Measurements from ENCODE around the gene PCSK5. TPM values are rescaled to one million over a fixed set of nuclear protein-coding genes. Genes with fewer than 3 reads are reported as not detected.

Gene PCSK5
- polyA plus RNA-seq, 1 donor (not counting 4 experiments of a cell fraction or from before 2014, with no cell fraction given): 1.9 TPM

- H3K9ac ChIP-seq (ENCODE audit: control insufficient read depth, extremely low read depth, insufficient read depth, low read length): no peak overlapping the region
- H3K36me3 ChIP-seq (ENCODE audit: control insufficient read depth in 2 of 2, extremely low read depth in 1 of 2, insufficient read depth in 2 of 2, low read length in 2 of 2): no peaks in the 10 kb centered on the region
- H3K4me3 ChIP-seq (ENCODE audit: control insufficient read depth in 2 of 3, extremely low read depth in 1 of 3, insufficient read depth in 2 of 3, low read depth in 1 of 3, low read length in 3 of 3): no peak overlapping the region
- H3K9me3 ChIP-seq (ENCODE audit: control insufficient read depth, low read depth, low read length): no peaks in the 10 kb centered on the region
- FAIRE-seq (no peak), DNase-seq (ENCODE audit: low read depth, low spot score) (no peak)
- no peaks in the 10 kb centered on the region for H3K9me1 ChIP-seq (ENCODE audit: control insufficient read depth, extremely low read depth, insufficient read depth, low read length)
- no peak overlapping the region for H3K27ac ChIP-seq (ENCODE audit: control insufficient read depth, insufficient read depth, low read length)
- no peaks in the 10 kb centered on the region for H4K20me1 ChIP-seq (ENCODE audit: control insufficient read depth, extremely low read depth, insufficient read depth, low read length)
- no peak overlapping the region for H2AFZ ChIP-seq (ENCODE audit: control insufficient read depth, low read length)
- H3K27me3 ChIP-seq (ENCODE audit: control insufficient read depth, extremely low read depth, insufficient read depth, low read length): no peaks in the 10 kb centered on the region
- dilution Hi-C loops (cut with MboI; ENCODE audit: extremely low pct_ligation_motif_present, low sequenced_read_pairs): no loop called here
- no peak for TF ChIP-seq CTCF (optimal IDR thresholded peaks at IDR 0.05 in 1 of 3, IDR thresholded peaks at IDR 0.05 in 1 of 3, conservative IDR thresholded peaks at IDR 0.05 in 1 of 3; ENCODE audit: extremely low read depth in 1 of 3, insufficient read depth in 2 of 3, low read length in 3 of 3)
- TF ChIP-seq EZH2 (IDR thresholded peaks at IDR 0.05; ENCODE audit: low read length): no peak
- no peaks in the 10 kb centered on the region for H3K4me1 ChIP-seq (ENCODE audit: control insufficient read depth, extremely low read depth, insufficient read depth, low read length)
- no peak overlapping the region for H3K4me2 ChIP-seq (ENCODE audit: control insufficient read depth, extremely low read depth, insufficient read depth, low read depth, low read length)
- no peaks in the 10 kb centered on the region for H3K79me2 ChIP-seq (ENCODE audit: control insufficient read depth, insufficient read depth, low read length)
These were observed 146.3 kb downstream of the PCSK5 start for GRCh38 chr9:76036762-76037161.

GRCh38 chr9:76037587-76038225, 147.2 kb downstream of the PCSK5 start:
- no peak for DNase-seq (ENCODE audit: low read depth, low spot score)
- no peak for FAIRE-seq
- no peaks in the 10 kb centered on the region for H3K27me3 ChIP-seq (ENCODE audit: control insufficient read depth, extremely low read depth, insufficient read depth, low read length)
- H3K4me2 ChIP-seq (ENCODE audit: control insufficient read depth, extremely low read depth, insufficient read depth, low read depth, low read length): no peak overlapping the region
- H3K4me3 ChIP-seq (ENCODE audit: control insufficient read depth in 2 of 3, extremely low read depth in 1 of 3, insufficient read depth in 2 of 3, low read depth in 1 of 3, low read length in 3 of 3): no peak overlapping the region
- dilution Hi-C loops (cut with MboI; ENCODE audit: extremely low pct_ligation_motif_present, low sequenced_read_pairs): no loop called here
- H3K36me3 ChIP-seq (ENCODE audit: control insufficient read depth in 2 of 2, extremely low read depth in 1 of 2, insufficient read depth in 2 of 2, low read length in 2 of 2): no peaks in the 10 kb centered on the region
- no peaks in the 10 kb centered on the region for H3K4me1 ChIP-seq (ENCODE audit: control insufficient read depth, extremely low read depth, insufficient read depth, low read length)
- H3K9ac ChIP-seq (ENCODE audit: control insufficient read depth, extremely low read depth, insufficient read depth, low read length): no peak overlapping the region
- no peak overlapping the region for H2AFZ ChIP-seq (ENCODE audit: control insufficient read depth, low read length)
- TF ChIP-seq CTCF (optimal IDR thresholded peaks at IDR 0.05 in 1 of 3, IDR thresholded peaks at IDR 0.05 in 1 of 3, conservative IDR thresholded peaks at IDR 0.05 in 1 of 3; ENCODE audit: extremely low read depth in 1 of 3, insufficient read depth in 2 of 3, low read length in 3 of 3) (no peak), EZH2 (IDR thresholded peaks at IDR 0.05; ENCODE audit: low read length) (no peak)
- H4K20me1 ChIP-seq (ENCODE audit: control insufficient read depth, extremely low read depth, insufficient read depth, low read length): no peaks in the 10 kb centered on the region
- no peaks in the 10 kb centered on the region for H3K9me3 ChIP-seq (ENCODE audit: control insufficient read depth, low read depth, low read length)
- H3K9me1 ChIP-seq (ENCODE audit: control insufficient read depth, extremely low read depth, insufficient read depth, low read length): no peaks in the 10 kb centered on the region
- no peaks in the 10 kb centered on the region for H3K79me2 ChIP-seq (ENCODE audit: control insufficient read depth, insufficient read depth, low read length)
- no peak overlapping the region for H3K27ac ChIP-seq (ENCODE audit: control insufficient read depth, insufficient read depth, low read length)
